Measurements from ENCODE around the gene DLGAP1.

- TF ChIP-seq POLR2A (IDR thresholded peaks at IDR 0.05) (no peak), POLR2AphosphoS5 (IDR thresholded peaks at IDR 0.05) (no peak), CTCF (IDR thresholded peaks at IDR 0.05 in 8 of 11, conservative IDR thresholded peaks at IDR 0.05 in 3 of 11) (no peak)
These were observed 796.6 kb downstream of the DLGAP1 start for GRCh38 chr18:3658529-3658928.

Measured in spleen (tissue), 7 donors.